Nephron (organoid): ENCODE results near the gene TRPM2.

Source experiments
- H3K27ac Mint-ChIP-seq, 3 experiments: 2 replicates each; pipeline ENCODE4 v1.8.0; 2020; ENCODE audit warnings: mixed read lengths in 3 of 3, mild to moderate bottlenecking in 2 of 3, moderate library complexity in 1 of 3
- H3K27me3 Mint-ChIP-seq: 2 replicates; pipeline ENCODE4 v1.8.0; 2021; ENCODE audit warnings: low read depth, mild to moderate bottlenecking, moderate library complexity, mixed read lengths
- H3K36me3 Mint-ChIP-seq: 2 replicates; pipeline ENCODE4 v1.8.0; 2020; ENCODE audit warnings: low read depth, mixed read lengths
- H3K4me1 Mint-ChIP-seq: 2 replicates; pipeline ENCODE4 v1.8.0; 2020; ENCODE audit warnings: mixed read lengths
- H3K4me3 Mint-ChIP-seq, 3 experiments: 2 replicates each; pipeline ENCODE4 v1.8.0; 2020; ENCODE audit warnings: mild to moderate bottlenecking in 3 of 3, mixed read lengths in 3 of 3, moderate library complexity in 2 of 3
- H3K9me3 Mint-ChIP-seq: 2 replicates; pipeline ENCODE4 v1.8.0; 2020; ENCODE audit warnings: mixed read lengths
- TF ChIP-seq, protein P1 (sequence below), 3 experiments: fragments of 200-600 bp; sonication (generic); IDR thresholded peaks; one replicate each; pipeline ENCODE4 v1.5.0; 2021; ENCODE audit warnings: antibody characterized with exemption in 3 of 3; ENCODE audit not compliant: unreplicated experiment in 3 of 3

Gene TRPM2

DNA sequence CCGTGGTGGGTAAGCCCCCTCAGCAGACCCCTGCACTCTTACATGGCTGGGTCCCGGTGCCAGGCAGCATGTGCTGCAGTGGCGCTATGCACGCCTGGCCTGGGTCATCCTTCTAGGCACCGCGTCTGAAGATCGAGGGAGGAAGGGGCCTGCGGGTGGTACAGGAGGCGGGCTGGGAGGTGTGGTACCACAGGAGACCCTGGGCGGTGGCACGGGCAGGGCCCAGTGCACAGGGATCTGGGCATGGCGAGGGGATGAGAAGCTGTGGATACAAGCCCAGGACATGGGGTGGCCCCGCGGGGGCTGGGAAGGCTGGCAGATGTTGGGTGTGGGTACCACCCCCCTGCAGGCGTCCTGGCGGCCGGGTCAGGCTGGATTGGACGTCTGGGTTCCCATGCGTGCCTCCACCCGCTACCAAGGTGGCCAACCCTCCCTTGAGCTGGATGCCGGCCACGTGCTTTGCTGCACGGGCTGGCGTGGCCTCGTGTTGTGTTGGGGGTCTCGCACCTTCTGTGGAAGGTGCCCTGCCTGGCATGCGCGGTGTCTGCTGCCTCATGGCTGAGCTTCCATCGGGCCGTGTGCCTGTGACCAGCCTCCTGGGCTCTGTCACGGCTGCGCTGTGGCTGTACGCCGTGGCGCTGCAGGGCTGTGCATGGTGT, 33.9 kb upstream of the TRPM2 start:
- no peak overlapping the region for H3K4me3 Mint-ChIP-seq
- TF ChIP-seq, protein P1, sequence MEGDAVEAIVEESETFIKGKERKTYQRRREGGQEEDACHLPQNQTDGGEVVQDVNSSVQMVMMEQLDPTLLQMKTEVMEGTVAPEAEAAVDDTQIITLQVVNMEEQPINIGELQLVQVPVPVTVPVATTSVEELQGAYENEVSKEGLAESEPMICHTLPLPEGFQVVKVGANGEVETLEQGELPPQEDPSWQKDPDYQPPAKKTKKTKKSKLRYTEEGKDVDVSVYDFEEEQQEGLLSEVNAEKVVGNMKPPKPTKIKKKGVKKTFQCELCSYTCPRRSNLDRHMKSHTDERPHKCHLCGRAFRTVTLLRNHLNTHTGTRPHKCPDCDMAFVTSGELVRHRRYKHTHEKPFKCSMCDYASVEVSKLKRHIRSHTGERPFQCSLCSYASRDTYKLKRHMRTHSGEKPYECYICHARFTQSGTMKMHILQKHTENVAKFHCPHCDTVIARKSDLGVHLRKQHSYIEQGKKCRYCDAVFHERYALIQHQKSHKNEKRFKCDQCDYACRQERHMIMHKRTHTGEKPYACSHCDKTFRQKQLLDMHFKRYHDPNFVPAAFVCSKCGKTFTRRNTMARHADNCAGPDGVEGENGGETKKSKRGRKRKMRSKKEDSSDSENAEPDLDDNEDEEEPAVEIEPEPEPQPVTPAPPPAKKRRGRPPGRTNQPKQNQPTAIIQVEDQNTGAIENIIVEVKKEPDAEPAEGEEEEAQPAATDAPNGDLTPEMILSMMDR (IDR thresholded peaks at IDR 0.05; ENCODE audit: unreplicated experiment in 3 of 3) = no peak
- H3K27ac Mint-ChIP-seq = no peak overlapping the region
- H3K9me3 Mint-ChIP-seq = no peaks in the 10 kb centered on the region
- no peaks in the 10 kb centered on the region for H3K4me1 Mint-ChIP-seq
- H3K36me3 Mint-ChIP-seq = peaks cover 4% of the 10 kb centered on the region
- H3K27me3 Mint-ChIP-seq = no peaks in the 10 kb centered on the region

DNA sequence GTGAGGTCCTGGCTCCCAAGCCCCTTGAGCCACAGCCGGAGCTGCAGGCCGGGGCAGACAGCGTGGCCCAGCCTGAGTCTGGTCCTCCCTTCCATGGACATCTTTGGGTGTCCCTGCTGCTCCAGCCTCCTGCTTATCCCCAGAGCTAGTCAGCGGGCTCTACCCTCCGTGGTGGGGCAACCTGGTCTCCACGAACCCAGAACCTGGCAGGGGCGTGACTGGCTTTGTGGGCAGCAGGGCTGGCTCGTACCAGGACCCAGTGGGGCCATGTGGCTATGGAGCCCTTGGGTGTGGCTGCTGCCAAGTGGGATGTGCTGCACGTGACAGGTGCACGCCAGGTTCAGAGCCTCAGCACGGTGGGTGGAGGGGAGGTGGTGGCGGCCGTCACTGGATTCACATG, 32.6 kb upstream of the TRPM2 start:
- H3K4me1 Mint-ChIP-seq = no peaks in the 10 kb centered on the region

DNA sequence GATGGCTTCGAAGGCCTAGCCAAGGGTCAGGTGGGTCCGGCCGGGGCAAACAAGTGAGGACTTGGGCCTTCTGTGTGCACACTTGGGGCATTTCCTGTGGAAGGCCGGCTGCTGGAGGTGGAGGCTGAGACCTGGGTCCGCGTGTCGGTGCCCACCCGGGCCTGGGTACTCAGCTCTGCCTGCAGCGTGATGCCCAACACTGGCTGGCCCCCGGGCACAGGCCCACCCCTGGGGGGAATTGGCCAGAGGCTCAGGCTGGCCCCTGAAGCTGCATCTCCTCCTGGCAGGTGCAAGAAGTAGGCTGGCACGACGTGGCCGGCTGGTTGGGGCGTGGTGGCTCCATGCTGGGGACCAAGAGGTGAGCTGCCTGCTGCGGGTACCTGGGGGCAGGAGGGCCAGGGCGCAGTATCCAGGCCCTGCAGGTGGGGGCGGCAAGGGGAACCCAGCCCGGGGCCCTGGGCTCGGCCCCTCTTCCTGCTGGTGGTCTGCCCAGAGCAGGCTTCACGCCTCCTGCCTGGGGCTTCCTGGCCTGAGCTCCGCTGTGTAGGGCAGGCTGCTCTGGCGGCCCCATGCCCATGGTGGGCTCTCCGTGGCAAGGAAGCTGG, 31.5 kb upstream of the TRPM2 start:
- H3K4me3 Mint-ChIP-seq = no peak overlapping the region
- no peaks in the 10 kb centered on the region for H3K36me3 Mint-ChIP-seq
- no peaks in the 10 kb centered on the region for H3K27me3 Mint-ChIP-seq
- no peaks in the 10 kb centered on the region for H3K9me3 Mint-ChIP-seq
- no peaks in the 10 kb centered on the region for H3K4me1 Mint-ChIP-seq
- TF ChIP-seq, protein P1 (IDR thresholded peaks at IDR 0.05; ENCODE audit: unreplicated experiment in 3 of 3) = no peak
- H3K27ac Mint-ChIP-seq = no peak overlapping the region

More for the DNA sequence above, 32.6 kb upstream of the TRPM2 start:
- H3K27ac Mint-ChIP-seq = no peak overlapping the region
- H3K36me3 Mint-ChIP-seq = peaks cover 4% of the 10 kb centered on the region
- H3K9me3 Mint-ChIP-seq = no peaks in the 10 kb centered on the region
- TF ChIP-seq, protein P1 (IDR thresholded peaks at IDR 0.05; ENCODE audit: unreplicated experiment in 3 of 3) = no peak
- no peaks in the 10 kb centered on the region for H3K27me3 Mint-ChIP-seq
- no peak overlapping the region for H3K4me3 Mint-ChIP-seq

DNA sequence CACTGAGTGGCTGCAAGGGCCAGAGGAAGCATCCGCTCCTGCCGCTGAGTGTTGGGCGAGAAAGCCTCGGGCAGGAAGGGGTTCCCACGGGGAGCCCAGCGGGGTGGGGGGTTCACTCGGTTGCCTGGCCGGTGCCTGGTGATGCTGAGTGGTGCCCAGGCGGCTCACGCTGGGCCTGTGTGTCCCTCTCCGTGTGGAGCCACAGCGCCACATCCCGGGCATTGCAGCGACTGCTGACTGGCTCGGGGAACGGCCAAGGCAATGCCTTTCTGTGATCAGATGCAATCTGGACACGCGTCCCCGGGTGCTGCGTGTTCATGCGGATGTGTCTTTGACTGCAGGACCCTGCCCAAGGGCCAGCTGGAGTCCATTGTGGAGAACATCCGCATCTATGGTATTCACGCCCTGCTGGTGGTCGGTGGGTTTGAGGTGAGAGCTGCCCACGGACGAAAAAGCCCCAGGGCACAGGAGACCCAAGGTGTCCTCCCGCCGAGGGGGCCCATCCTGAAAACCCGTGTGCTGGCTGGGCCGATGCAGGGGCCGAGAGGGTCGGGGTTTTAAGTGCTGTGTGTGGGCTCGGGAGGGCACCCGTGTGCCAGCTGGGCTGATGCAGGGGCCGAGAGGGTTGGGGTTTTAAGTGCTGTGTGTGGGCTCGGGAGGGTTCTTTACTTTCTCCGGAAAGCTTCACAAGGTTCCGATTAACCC, 30.6 kb upstream of the TRPM2 start:
- Mint-ChIP-seq H3K4me1 (no peaks in the 10 kb centered on the region), H3K27me3 (no peaks in the 10 kb centered on the region), H3K27ac (no peak overlapping the region), H3K9me3 (no peaks in the 10 kb centered on the region), H3K36me3 (no peaks in the 10 kb centered on the region), H3K4me3 (no peak overlapping the region)
- TF ChIP-seq, protein P1 (IDR thresholded peaks at IDR 0.05; ENCODE audit: unreplicated experiment in 3 of 3) = no peak

DNA sequence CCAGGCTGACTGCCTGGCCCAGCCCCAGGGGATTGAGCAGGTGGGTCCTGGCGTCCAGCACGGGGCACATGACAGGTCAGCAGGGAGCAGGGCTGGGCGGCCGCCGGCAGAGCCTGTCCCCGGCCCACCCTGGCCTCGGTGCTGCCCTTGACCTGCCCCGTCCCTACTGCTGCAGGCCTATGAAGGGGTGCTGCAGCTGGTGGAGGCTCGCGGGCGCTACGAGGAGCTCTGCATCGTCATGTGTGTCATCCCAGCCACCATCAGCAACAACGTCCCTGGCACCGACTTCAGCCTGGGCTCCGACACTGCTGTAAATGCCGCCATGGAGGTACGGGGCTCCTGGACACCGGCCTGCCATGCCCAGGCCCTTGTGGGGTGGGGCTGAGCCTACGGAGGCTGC, 29.8 kb upstream of the TRPM2 start:
- Mint-ChIP-seq H3K27me3 (no peaks in the 10 kb centered on the region), H3K9me3 (no peaks in the 10 kb centered on the region), H3K4me3 (no peak overlapping the region), H3K4me1 (no peaks in the 10 kb centered on the region), H3K27ac (no peak overlapping the region), H3K36me3 (no peaks in the 10 kb centered on the region)
- TF ChIP-seq, protein P1 (IDR thresholded peaks at IDR 0.05; ENCODE audit: unreplicated experiment in 3 of 3) = no peak
